ENCODE data around the gene SIRT3.

SIRT3 gene

DNA sequence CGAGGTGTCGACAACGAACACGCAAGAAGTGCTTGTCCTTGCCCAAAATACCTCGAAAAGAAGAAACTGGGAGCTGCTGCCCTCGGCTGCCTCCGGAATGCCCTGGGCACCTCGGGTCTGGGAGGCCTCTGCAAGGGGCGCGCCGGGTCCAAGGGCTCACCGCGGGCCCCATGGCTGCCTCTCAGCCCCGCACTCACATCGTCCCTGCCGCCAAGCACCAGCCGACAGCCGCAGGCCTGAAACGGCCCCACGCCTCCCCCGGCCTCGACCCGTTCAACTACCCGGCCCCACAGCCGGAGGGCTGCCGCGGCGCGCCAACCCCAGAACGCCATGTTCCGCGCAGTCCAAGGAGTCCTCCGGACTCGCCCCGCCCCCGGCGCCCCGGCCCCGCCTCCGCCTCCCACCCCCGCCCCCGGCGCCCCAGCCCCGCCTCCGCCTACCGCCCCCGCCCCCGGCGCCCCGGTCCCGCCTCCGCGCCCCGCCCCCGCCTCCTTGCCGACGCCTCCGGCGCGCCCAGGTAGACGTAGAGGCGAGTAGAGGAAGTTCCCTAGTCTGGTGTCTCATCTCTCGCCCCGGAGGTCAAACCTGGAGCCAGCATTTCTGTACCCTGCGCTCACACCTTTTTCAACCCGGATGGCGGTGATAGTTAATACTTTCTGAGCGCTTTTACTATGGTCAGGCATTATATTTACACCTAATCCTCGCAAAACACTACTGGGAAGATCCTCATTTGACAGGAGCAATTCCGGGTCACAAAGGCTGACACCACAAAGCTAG, at the start of gene SIRT3:
TSS of gene SIRT3 (minus strand) at position 346 of the 777 bp plus-strand sequence. CDS start at position 332, 14 bp downstream.
- peak; percentile 89 for DNase-seq (ENCODE audit: low spot score)

DNA sequence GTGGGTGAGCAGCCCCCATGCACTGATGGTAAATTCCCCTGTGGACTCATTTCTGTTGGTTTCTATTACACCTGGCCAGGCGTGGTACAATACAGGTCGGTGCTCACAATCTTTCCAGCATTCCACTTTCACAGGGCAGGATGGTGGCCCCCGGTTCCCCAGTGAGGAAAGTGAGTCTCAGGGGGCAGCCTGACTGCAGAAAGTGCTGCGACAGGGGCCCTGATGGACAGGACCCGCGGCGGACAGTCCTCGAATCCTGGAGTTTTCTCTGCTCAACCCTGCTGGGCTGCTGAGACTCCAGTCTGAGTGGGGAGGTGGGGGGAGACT, 49.7 kb upstream of the SIRT3 start:
- DNase-seq (ENCODE audit: low spot score): no peak

DNA sequence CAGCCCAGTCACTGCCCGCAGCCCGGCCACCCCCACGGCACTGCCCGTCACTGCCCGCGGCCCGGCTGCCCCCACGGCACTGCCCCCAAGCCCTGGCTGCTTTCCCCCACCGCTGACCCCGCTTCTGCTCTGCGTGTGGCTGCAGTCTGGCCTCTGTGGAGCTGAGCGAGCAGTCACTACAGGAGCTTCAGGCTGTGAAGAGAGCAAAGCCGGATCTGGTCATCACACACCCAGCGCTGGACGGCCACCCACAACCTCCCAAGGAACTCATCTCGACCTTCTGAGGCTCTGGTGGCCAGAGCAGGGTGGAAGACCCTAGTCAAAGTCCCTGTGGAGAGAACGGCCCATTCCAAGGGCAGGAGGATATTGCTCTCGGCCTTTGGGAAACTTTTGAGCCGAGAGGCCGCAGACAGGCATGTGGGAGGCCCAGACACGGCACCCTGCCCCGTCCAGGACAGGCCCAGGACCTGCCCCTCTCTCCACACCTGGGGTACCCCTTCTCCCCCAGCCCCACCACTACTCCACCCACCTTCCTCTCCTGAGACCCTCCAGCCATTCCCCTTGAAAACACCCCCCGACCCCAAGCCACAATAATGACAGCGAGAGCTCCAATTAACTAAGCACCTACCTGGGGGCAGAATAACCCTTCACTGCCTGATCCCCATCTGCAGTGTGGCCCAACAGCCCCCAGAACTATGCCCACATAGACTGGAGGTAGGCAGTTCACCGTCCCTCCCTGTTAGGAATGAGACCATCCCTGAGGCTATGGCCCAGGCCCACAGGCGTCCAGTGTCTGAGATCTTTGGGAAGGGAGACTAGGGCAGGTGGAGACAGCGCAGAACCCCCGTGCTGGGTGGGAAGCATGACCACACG, 49.1 kb upstream of the SIRT3 start:
- DNase-seq (ENCODE audit: low spot score): no peak

DNA sequence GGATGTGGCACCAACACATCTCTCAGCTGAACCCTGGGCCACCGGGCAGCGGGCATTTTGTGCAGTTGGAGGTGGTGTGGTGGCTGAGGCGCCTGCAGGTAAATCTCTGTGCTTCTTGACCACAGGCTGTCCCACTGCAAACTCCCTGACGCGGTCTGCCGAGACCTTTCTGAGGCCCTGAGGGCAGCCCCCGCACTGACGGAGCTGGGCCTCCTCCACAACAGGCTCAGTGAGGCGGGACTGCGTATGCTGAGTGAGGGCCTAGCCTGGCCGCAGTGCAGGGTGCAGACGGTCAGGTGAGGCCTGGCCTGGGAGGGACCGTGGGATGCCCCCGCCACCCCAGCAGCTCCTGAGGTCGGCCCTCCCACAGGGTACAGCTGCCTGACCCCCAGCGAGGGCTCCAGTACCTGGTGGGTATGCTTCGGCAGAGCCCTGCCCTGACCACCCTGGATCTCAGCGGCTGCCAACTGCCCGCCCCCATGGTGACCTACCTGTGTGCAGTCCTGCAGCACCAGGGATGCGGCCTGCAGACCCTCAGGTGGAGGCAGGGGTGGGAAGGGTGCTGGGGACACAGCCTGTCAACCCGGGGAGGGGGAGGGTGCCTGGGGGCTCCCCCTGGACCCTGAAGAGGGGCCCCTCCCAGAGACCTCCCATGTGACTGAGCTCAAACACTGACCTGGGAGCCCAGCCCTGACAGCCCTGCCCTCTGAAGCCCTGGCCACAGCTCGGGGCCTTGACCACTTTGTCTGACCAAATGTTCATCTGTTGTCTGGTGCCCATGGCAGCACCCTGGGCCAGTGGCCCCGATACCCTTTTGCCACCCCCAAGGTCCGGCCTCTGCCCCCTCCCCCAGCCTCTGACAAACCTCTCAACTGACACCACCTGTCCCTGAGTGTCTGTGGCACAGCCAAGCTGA, 48.2 kb upstream of the SIRT3 start:
- no peak for DNase-seq (ENCODE audit: low spot score)

DNA sequence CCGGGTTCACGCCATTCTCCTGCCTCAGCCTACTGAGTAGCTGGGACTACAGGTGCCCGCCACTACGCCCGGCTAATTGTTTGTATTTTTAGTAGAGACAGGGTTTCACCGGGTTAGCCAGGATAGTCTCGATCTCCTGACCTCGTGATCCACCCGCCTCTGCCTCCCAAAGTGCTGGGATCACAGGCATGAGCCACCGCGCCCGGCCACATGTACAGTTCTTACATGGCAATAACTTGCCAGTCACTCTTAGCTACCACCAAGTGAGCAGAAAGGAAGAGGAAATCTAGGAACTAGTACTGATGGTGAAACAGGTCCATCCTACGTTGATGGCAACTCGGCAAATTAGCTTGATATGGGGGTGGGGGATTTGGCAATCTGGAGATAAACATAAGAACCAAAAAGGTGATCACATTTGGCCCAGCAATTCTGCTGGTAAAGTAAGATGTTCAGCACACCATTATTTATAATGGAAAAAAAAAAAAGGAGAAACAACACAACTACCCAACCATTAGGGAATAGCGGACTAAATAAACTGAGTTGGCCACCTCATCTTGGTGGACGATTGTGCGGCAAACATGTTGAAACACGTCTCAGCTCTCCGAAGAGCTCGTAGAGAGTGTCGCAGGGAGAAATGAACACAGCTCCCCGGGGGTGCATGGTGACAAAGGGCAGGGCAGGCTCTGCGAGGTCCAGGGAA, 47.4 kb upstream of the SIRT3 start:
- no peak for DNase-seq (ENCODE audit: low spot score)

DNA sequence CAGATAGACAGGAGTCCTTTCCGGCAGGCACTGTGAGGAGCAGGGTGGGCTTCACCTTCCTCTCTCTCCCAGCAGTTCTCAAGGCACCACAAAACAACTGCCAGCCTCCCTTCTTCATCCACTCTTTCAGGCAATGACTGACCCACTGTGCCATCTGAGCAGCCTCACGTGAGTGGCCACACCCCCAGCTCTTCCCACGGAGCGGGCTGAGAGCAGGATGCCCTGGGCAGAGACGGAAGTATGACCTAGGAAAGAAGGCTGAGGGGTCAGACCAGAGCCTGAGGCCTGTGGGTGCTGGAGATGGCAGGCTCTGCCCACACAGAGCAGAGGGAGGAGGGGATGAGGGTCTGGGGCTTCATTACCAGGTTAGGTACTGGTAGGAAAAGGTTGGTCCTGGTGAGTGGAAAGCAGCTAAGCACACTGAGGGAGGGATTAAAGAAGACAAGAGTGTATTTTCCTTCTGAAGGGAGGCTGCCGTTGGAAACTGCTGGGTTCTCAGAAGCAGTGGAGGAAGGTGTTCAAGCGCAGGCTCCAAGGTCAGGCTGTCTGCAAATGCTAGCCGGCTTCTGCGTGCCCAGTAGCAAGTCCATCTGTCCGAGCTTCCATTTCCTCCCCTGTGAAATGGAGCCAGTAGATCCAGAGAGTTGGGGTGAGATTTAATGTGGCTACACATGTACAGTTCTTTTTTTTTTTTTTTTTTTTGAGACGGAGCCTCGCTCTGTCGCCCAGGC, 46.7 kb upstream of the SIRT3 start:
- DNase-seq (ENCODE audit: low spot score): no peak

DNA sequence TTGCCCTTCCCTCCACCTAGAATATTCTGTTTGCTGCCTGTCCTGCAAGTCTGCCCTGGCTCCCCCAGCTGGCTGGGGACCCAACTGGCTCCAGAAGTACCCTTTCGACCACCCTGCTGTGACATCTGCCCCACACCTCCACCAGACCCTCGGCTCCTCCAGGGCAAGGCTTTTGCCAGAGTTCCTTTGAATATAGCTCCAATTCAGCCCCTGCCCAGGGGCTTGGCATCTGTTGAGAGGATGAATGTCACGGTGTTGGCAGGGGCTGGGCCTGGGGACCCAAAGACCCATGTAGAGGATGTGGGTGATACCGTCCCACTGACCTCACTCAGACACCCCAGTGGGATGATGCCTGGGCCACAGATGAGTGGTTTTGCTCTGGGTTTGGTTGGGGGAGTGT, 46.0 kb upstream of the SIRT3 start:
- DNase-seq (ENCODE audit: low spot score): no peak

DNA sequence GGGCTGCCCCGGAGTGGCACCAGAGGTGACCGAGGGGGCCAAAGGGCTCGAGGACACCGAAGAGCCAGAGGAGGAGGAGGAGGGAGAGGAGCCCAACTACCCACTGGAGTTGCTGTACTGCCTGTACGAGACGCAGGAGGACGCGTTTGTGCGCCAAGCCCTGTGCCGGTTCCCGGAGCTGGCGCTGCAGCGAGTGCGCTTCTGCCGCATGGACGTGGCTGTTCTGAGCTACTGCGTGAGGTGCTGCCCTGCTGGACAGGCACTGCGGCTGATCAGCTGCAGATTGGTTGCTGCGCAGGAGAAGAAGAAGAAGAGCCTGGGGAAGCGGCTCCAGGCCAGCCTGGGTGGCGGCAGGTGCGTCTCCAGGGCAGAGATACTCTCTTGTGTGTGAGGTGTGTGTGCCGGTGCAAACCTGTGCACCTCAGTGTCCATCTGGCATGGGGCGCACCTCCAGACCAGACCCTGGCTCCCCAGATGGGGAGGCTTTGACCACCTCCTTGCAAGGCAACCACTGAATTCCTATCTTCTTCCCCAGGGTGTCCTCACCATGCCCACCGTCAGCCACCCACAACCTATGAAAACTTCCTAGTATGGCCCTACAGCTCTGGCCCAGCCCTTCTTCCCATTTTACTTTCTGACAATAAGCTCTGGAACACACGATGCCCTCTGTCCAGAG, 45.5 kb upstream of the SIRT3 start:
- DNase-seq (ENCODE audit: low spot score): no peak

DNA sequence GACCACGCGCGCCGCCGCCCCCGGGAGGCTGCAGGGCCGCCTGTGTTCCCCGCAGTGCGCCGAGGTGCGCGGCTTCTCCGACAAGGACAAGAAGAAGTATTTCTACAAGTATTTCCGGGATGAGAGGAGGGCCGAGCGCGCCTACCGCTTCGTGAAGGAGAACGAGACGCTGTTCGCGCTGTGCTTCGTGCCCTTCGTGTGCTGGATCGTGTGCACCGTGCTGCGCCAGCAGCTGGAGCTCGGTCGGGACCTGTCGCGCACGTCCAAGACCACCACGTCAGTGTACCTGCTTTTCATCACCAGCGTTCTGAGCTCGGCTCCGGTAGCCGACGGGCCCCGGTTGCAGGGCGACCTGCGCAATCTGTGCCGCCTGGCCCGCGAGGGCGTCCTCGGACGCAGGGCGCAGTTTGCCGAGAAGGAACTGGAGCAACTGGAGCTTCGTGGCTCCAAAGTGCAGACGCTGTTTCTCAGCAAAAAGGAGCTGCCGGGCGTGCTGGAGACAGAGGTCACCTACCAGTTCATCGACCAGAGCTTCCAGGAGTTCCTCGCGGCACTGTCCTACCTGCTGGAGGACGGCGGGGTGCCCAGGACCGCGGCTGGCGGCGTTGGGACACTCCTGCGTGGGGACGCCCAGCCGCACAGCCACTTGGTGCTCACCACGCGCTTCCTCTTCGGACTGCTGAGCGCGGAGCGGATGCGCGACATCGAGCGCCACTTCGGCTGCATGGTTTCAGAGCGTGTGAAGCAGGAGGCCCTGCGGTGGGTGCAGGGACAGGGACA, 44.8 kb upstream of the SIRT3 start:
- DNase-seq (ENCODE audit: low spot score): no peak

DNA sequence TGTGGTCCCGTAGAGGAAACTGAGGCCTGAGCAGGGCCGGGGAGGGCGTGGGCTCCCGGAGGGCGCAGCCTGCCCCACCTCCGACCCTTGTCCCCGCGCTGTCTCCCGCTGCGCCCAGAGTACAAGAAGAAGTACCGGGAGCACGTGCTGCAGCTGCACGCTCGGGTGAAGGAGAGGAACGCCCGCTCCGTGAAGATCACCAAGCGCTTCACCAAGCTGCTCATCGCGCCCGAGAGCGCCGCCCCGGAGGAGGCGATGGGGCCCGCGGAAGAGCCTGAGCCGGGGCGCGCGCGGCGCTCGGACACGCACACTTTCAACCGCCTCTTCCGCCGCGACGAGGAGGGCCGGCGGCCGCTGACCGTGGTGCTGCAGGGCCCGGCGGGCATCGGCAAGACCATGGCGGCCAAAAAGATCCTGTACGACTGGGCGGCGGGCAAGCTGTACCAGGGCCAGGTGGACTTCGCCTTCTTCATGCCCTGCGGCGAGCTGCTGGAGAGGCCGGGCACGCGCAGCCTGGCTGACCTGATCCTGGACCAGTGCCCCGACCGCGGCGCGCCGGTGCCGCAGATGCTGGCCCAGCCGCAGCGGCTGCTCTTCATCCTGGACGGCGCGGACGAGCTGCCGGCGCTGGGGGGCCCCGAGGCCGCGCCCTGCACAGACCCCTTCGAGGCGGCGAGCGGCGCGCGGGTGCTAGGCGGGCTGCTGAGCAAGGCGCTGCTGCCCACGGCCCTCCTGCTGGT, 44.0 kb upstream of the SIRT3 start:
- DNase-seq (ENCODE audit: low spot score): peak; percentile 41

DNA sequence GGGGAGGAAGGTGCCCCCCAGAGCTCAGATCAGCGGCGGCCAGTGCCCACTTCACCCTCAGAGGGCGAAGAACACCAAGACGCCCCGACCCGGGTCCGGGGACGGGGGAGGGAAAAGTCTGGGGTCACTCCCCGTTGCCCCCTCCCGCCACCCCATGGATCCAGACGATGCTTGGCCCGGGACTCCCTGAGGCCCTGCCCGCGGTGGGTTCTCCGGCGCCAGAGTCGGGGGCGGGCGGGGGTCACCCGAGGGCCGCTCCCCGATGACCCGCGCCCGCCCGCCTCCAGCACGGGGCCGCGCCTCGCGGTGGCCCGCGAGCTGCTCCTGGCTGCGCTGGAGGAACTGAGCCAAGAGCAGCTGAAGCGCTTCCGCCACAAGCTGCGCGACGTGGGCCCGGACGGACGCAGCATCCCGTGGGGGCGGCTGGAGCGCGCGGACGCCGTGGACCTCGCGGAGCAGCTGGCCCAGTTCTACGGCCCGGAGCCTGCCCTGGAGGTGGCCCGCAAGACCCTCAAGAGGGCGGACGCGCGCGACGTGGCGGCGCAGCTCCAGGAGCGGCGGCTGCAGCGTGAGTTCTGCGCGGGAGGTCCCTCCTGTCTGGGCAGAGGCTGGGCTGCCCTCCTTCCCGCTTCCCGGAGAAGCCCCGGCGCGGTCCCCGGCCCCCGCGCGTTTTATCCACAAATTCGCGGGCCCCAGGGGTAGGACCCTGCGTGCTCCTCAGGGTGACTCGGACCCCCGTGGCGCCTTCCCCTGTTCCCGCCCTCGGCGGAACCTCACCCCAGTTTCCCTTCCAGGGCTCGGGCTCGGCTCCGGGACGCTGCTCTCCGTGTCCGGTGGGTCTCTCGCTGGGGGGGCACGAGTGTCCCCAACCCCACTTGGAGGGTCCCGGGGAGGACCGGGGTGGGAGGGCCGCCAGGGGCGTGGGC, 43.2 kb upstream of the SIRT3 start:
- DNase-seq (ENCODE audit: low spot score): no peak

DNA sequence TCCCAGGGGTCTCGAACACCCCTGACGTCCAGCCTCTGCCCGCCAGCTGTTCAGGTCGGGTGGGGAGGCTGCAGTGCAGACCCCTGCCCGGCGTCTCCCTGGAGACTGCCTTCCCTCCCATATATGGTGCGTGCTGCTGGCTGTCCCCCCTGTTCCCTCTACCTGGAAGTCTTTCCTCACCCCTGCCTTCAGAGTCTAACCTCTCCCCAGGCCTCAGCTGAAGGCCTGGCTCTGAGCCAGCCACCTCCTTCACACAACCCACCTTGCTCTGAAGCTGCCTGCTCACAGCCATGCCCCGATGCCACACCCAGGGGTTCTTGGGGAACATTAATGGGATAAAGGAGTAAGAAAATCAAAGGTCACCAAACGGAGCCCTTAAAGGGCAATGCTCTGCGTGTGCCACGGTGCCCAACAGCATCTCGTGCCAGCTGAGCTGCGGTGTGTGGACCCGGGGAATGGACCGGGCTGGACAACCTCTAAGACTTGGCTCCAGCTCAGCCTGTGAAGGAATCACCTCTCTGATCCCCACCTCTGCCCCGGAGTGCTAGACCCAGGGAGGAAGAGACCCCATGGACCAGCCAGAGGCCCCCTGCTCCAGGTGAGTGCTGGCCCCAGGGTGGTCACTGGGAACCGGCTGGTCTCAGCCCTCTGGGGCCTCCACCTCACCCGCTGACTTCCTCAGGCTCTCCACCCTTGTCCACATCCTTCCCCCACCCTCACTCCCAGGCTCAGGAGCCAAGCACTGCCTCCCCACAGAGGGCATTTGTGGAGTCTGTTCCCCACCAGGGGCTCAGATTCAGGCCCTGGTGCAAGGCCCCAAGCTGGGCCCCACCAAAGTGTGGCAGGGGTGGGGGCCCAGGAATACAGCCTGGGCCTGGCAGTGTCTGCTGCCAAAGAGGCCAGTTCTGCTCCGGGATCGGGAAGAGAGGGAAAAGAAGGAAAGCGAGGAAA, 42.1 kb upstream of the SIRT3 start, which contains the start of gene NLRP6:
TSS of gene NLRP6 (plus strand) at position 407 of the 951 bp plus-strand sequence. CDS start at position 570, 163 bp downstream.
- DNase-seq (ENCODE audit: low spot score): no peak

DNA sequence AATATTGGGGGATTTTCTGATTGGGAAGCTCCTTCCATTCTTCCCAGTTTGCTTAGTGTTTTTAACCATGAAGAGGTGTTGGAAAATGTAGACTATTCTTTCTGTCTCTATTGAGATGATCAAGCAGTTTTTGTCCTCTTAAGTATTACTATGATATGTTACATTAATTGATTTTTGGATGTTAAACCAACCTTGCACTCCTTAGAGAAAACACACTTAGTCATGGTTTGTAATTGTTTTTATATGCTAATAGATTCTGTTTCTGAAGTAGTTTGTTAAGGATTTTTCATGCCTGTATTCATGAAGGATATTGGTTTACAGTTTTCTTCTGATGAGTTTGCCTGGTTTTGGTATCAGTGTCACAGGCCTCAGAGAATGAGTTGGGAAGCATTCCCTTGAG, 40.1 kb upstream of the SIRT3 start:
- no peak for DNase-seq (ENCODE audit: low spot score)

DNA sequence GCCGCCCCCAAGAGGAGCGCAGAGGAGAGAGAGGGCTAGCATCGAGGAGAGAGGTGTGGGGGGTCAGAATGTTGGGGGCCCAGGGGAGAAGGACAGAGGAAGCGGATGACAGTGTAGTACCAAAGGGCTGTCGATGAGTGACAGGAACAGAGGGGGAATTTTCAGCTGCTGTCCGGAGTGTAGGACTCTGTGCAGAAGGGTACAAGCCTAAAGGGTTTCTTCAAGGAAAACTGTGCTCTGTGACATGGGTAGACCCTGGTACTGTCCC, 36.7 kb upstream of the SIRT3 start:
- DNase-seq (ENCODE audit: low spot score): no peak

DNA sequence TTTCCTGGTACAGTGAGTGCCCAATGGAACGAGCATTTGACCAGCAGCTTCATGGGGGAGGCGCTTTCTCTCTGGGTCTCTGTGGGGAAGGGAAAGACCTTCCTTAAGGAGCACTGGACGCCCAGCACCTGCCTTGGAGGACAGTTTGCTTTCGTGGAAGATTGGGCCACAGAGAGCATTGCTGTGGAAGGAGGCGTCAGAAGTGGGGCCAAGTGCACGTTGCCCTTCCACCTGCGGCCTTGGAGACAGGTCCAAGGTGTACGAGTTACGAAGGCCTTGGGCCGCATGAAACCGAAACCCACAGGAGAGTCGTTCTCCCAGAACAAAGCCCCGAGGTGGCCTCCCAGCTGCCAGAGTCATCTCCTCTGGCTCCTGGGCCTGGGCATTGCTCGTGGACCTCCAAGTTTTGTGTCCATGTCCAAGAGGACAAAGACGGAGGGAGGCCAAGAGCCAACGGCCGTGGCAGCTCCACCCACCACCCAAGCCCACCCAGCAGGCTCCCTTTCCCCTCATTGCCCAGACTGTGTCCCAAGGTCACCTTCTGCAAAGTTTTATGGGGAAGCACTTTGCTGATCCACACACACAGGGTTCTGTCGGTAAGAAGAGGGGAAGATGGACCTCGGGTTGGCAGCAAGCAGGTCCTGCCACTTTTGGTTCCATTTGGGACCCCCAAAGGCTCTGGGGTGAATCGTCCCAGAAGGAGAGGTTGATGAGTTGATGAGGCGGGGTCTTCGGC, 36.2 kb upstream of the SIRT3 start:
- DNase-seq (ENCODE audit: low spot score): no peak

DNA sequence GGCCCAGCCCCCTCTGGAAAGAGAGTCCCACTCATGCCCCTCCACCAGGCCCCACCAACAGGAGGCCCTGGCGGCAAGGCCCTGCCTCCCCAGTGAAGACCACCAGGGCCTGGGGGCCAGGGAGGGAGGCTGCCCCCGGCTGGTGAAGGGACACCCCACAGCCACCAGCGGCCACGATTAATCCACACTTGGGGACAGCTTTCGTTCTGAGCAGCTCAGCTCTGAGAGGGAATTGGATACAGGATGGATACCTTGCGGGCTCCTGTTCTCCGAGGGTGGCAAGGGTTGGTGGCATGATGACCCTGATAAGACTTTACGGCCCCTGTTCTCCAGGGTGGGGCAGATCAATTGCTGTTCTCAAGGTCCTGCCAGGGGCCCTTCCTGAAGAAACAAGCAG, 35.2 kb upstream of the SIRT3 start:
- DNase-seq (ENCODE audit: low spot score): no peak
